Small intestine (tissue), 7 donors: ENCODE data around the gene PACSIN1. TPM values are rescaled to one million over a fixed set of nuclear protein-coding genes. Genes with fewer than 3 reads are reported as not detected.

Experiments used
- DNase-seq, 2 donors: peaks; one replicate each; pipeline versions ENCODE4 v3.0.0 to v3.0.0-alpha.2; 2013
- FAIRE-seq: peaks from 2 replicates; lab custom pipeline; 2012; peaks lifted over from hg19 to GRCh38; lab: Jason Lieb, UNC
- H3K27ac ChIP-seq, 3 donors: one replicate each; pipeline ENCODE4 v1.5.1; 2013; ENCODE audit warnings: low read length in 2 of 3, mild to moderate bottlenecking in 2 of 3, control low read depth in 1 of 3, inconsistent platforms in 1 of 3, low read depth in 1 of 3, moderate library complexity in 1 of 3
- H3K27me3 ChIP-seq, 3 donors: one replicate each; pipeline ENCODE4 v1.6.1; 2013; ENCODE audit warnings: low read length in 3 of 3, inconsistent platforms in 1 of 3; ENCODE audit not compliant: control insufficient read depth in 3 of 3, insufficient read depth in 3 of 3
- H3K36me3 ChIP-seq, 3 donors: one replicate each; pipeline ENCODE4 v1.6.1; 2013; ENCODE audit warnings: low read length in 3 of 3, inconsistent platforms in 1 of 3, low read depth in 1 of 3, mild to moderate bottlenecking in 1 of 3, moderate library complexity in 1 of 3; ENCODE audit not compliant: control insufficient read depth in 3 of 3, insufficient read depth in 2 of 3
- H3K4me1 ChIP-seq, 3 donors: one replicate each; pipeline ENCODE4 v1.6.1; 2013; ENCODE audit warnings: low read length in 2 of 3, inconsistent platforms in 1 of 3, low read depth in 1 of 3, mild to moderate bottlenecking in 1 of 3, moderate library complexity in 1 of 3; ENCODE audit not compliant: control insufficient read depth in 3 of 3, insufficient read depth in 2 of 3
- H3K4me3 ChIP-seq, 3 donors: one replicate each; pipeline ENCODE4 v1.5.1; 2013; ENCODE audit warnings: low read length in 3 of 3, control low read depth in 1 of 3, inconsistent platforms in 1 of 3, low read depth in 1 of 3, mild to moderate bottlenecking in 1 of 3, moderate library complexity in 1 of 3
- H3K9me3 ChIP-seq, 2 donors: one replicate each; pipeline ENCODE4 v1.6.1; 2013; ENCODE audit warnings: low read depth in 1 of 2, low read length in 1 of 2; ENCODE audit not compliant: control insufficient read depth in 2 of 2, insufficient read depth in 1 of 2
- WGBS, 3 donors: extraction: QIAGEN DNeasy Blood & Tissue Kit; methylation state at CpG; one replicate each; pipeline ENCODE4 v1.1.7; 2013; 5-methylcytosine and 5-hydroxymethylcytosine counted together
- polyA plus RNA-seq, 4 donors: library from polyadenylated mRNA; stranded (reverse) in 3 of 4; unstranded in 1 of 4; fragments of 200-250 nt in 3 of 4; fragments of 120-200 nt in 1 of 4; gene quantifications; one replicate each; pipeline versions ENCODE4 v1.2.1 to v1.2.3, GENCODE V29; 2013
- donor health status: healthy with polysubstance abuse.
- donor health status: control.
- donor health status: control.
- donor health status: Bipolar disorder and iron deficiency.
- donor health status: healthy.

PACSIN1 gene
- polyA plus RNA-seq, 4 donors: 0.19 to 1.6 TPM; not detected in 2

DNA sequence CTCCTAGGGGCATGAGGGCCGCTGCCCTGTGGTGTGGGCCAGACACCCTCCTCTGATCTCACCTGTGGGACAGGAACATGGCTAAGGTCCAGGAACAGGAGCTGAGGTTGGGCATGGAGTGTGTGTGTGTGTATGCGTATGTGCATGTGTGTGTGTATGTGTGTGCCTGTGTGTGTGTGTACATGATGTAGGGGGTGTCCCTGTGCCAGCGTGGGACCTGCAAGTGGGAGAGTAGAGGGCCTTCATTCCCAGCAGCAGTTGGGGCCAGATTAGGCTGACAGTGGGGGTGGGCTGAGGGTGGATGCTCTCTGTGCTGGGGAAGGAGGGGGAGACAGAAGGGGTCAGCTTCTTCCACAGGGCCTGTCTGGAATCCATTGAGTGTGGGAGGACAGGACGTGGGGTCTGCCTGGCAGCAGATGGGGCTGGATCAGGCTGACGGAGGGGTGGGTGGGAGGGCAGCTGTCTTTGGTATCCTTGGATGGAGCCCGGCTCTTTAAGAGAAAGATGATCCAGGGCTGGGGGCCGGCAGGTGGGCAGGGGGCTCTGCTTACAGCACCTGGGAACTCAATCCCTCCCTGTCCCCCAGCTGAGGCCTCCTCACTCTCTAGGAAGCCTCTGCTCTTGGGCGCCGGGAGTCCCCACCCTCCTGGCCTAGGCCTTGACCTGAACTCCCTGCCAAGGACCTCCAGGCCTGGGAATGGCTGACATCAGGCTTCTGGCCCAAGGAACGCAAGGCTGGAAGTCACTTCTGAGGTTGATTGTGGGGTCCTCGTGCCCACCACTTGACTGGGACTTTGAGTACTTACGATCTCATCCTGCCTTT lies 46.2 kb downstream of the PACSIN1 start:
- WGBS, 3 donors: 60 to 65% (median 64%) methylated on average over 10 to 12 of the region's 12 CpGs

DNA sequence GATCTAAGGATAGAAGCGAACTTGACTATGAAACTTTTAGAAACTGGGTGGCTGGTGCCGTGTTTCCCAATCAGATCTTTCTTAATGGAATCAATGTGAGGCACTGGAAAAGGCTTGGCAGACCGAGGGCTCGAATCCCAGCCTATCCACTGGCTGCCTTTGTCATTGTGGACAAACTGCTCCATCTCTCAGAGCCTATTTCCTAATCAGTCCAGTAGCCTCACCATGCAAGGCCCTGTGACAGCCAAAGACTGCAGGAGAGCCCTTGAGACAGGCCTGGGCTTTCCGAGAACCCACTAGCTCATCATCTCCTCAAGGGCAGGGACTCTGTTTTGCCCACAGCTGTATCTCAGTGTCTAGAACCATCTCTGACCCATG lies 46.9 kb downstream of the PACSIN1 start:
- DNase-seq (no peak), FAIRE-seq (no peak)
- H3K36me3 ChIP-seq: no peaks in the 10 kb centered on the region

More for the DNA sequence above, 46.2 kb downstream of the PACSIN1 start:
- no peaks in the 10 kb centered on the region for H3K4me1 ChIP-seq
- DNase-seq: no peak
- no peaks in the 10 kb centered on the region for H3K9me3 ChIP-seq
- peaks cover 0 to 25% (median 5%) of the 10 kb centered on the region in 3 donors for H3K27me3 ChIP-seq
- no peaks in the 10 kb centered on the region for H3K36me3 ChIP-seq
- no peak for FAIRE-seq
- no peak overlapping the region for H3K27ac ChIP-seq
- no peak overlapping the region for H3K4me3 ChIP-seq

DNA sequence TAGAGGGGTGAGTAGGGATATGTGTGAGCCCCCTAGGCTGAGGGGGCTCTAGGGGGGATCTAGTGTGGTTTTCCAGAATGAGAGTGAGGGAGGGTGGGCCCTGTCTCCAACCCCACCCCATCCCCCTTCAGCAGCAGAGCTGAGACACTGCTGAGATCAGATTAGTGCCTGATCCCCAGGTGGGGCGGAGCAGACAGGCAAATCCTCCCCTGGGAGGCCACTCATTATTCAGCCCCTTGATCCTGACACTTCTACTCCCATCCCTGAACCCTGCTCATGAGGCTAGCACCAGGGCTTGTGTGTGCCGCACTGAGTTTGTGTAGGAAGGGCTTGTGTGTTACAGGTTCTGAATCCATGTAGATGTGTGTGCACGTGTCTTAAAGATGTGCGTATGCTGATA lies 47.8 kb downstream of the PACSIN1 start:
- WGBS, 3 donors: 89 to 94% (median 91%) methylated on average over 4 of the region's 4 CpGs
- Histone ChIP-seq H3K9me3 (no peaks in the 10 kb centered on the region), H3K4me1 (no peaks in the 10 kb centered on the region), H3K36me3 (no peaks in the 10 kb centered on the region), H3K27me3 (peaks cover 0 to 25% (median 5%) of the 10 kb centered on the region in 3 donors), H3K4me3 (no peak overlapping the region), H3K27ac (no peak overlapping the region)
- DNase-seq (no peak), FAIRE-seq (no peak)

More for the DNA sequence above, 46.9 kb downstream of the PACSIN1 start:
- WGBS, 3 donors: 85 to 86% (median 86%) methylated on average over 5 of the region's 5 CpGs
- Histone ChIP-seq H3K9me3 (no peaks in the 10 kb centered on the region), H3K27me3 (peaks cover 0 to 25% (median 5%) of the 10 kb centered on the region in 3 donors), H3K4me1 (no peaks in the 10 kb centered on the region), H3K27ac (no peak overlapping the region), H3K4me3 (no peak overlapping the region)

DNA sequence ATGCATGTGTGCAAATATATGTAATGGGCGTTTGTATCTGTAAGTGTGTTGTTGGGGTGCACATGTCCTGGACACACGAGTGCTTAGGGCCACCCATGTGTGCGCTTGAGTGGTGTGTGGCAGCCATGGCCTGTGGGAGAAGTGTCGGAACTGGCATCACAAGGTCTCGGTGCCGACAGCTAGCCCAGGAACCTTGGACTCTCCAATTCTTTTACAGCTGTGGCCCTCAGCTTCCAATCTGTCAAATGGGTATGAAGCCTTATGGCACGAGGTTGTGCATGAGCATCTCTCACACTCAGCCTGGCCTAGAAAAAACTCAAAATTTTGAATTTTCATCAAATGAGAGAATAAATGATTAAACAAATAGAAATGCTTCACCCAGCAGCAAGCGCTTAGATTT lies 48.2 kb downstream of the PACSIN1 start:
- no peak overlapping the region for H3K27ac ChIP-seq
- no peaks in the 10 kb centered on the region for H3K4me1 ChIP-seq
- H3K27me3 ChIP-seq: peaks cover 0 to 25% (median 5%) of the 10 kb centered on the region in 3 donors
- 75 to 87% (median 79%) methylated on average over 8 of the region's 8 CpGs for WGBS, 3 donors
- DNase-seq (no peak), FAIRE-seq (no peak)
- no peak overlapping the region for H3K4me3 ChIP-seq
- H3K9me3 ChIP-seq: no peaks in the 10 kb centered on the region
- no peaks in the 10 kb centered on the region for H3K36me3 ChIP-seq

DNA sequence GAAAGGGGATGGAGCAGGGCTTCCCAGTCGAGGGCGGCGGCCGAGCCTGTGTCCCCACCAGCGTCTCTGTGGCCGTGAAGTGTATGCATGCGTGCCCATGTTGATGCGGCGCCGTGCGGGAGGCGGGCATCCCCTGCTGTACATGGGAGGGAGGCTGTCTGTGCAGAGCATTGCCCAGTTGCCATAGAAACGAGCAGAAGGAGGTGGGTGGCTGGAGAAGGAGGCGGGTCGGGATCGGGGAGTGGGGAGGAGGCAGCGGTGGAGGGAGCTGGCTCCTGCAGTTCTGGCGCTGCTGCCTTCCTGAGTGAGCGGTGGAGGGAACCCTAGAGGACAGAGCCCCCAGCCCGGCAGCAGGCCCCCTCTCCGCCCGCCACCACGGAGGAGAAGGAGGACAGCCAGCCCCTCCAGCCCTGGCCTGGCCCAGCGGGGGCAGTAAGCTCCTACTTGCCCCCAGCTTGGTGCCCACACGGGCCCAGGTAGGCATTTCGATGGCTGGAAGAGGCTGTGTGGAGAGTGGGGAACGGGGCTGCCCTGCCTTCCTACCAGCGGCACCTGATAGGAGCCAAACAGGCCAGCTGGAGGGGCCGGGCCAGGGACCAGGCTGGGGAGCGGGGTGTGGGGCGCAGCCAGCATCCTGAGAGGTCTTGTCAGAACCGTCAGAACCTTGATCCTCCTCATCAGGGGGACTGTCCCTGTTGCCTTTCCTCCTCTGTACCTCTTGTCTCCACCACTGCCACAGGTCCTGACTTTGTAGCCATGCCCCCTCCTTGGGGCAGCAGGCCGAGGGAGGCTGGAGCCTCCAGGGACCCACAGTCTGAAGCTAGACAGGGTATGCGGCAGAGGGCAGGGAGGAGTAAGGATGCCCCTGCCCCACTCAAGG lies 49.0 kb downstream of the PACSIN1 start:
- H3K36me3 ChIP-seq: no peaks in the 10 kb centered on the region
- WGBS, 3 donors: 33 to 44% (median 41%) methylated on average over 28 to 34 of the region's 34 CpGs
- DNase-seq (no peak), FAIRE-seq (no peak)
- no peak overlapping the region for H3K4me3 ChIP-seq
- H3K9me3 ChIP-seq: no peaks in the 10 kb centered on the region
- H3K27me3 ChIP-seq: peaks cover 0 to 25% (median 5%) of the 10 kb centered on the region in 3 donors
- H3K4me1 ChIP-seq: no peaks in the 10 kb centered on the region
- no peak overlapping the region for H3K27ac ChIP-seq

DNA sequence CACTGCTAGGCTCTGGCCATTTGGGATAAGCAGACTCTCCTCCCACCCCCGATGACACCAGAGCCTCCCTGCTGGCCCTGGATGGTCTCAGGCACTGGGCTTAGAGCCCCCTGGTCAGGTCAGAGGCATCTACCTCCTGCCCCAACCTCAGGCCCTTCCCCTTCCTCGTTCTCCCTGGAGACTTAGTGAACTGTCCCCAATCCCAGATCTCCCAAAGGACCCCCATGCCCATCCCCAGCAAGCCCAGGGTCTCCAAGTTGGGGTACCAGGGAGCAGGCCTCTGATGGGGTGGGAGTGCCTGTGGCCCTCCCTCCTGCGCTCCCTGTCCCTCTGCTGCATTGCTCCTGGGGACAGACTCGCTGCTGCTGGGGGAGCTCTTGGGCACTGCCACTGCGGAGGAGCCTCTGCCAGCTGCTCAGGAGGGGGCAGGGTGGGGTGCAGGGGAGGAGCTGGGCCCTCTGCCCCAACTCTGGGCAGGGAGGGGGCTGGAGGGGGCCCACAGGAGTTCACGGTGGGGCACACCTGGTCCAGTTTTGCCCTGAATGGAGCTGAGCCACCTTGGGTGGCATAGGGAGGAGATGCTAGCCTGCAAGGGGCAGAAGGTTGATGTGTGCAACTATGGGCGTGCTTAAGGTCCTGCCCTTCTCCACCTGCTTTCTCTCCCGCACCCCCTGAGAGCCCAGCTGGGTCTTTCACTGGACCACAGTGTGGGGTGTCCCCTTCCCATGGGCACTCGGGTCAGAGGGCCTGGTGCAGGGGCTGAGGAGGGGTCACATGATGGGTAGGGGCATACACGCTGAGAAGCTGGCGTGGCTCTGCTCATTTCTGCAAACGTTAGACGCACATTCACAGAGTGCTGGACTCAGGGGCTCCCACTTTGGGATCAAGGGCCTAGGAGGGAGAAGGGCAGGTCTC lies 49.9 kb downstream of the PACSIN1 start:
- peaks cover 0 to 25% (median 5%) of the 10 kb centered on the region in 3 donors for H3K27me3 ChIP-seq
- no peak for DNase-seq
- no peak overlapping the region for H3K27ac ChIP-seq
- H3K4me3 ChIP-seq: no peak overlapping the region
- 69 to 78% (median 73%) methylated on average over 13 of the region's 13 CpGs for WGBS, 3 donors
- no peaks in the 10 kb centered on the region for H3K9me3 ChIP-seq
- H3K4me1 ChIP-seq: no peaks in the 10 kb centered on the region
- H3K36me3 ChIP-seq: no peaks in the 10 kb centered on the region
- FAIRE-seq: no peak

DNA sequence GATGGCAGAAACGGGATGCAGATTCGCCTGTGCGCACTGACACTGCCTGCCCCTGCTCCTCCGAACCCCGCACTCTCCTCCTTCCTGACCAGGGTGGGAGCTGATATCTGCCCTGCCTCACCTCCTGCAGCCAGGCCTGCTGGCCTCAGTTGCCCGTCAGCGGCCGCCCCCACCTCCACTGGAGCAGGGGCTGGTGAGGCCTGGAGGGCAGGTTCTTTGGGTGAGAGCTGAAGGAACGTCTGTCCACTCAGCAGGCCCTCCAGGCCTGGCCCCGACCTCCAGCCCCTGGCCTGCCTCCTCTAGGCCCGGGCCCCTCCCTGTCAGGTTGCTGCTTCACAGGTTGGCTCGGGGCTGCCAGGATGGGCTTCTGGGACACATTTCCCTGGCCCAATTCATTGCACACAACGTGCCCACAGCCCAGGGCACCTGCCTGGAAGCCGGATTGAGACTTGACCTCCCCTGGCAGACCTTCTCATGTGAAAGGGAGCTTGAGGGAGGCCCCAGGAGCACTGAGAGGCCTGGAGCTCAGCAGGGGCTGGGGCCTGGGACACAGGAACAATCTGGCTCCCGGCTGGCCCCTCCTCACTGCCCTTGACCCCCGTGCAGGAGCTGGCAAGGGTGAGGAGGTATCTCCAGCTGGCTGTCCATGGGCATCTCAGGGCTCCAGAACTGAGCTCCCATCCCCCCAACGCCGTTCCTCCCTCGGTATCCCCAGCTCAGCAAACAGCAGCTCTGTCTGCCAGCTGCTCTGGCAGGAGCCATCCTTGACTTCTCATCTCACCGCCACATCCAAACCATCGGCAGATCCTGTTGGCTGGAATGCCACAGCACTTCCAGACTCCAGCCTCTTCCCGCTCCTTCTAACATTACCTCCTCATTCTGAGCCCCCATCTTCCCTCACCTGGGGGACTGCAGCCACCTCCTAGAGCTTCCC lies 50.8 kb downstream of the PACSIN1 start:
- no peak overlapping the region for H3K27ac ChIP-seq
- no peak for DNase-seq
- no peak for FAIRE-seq
- no peaks in the 10 kb centered on the region for H3K4me1 ChIP-seq
- no peak overlapping the region for H3K4me3 ChIP-seq
- peaks cover 0 to 25% (median 5%) of the 10 kb centered on the region in 3 donors for H3K27me3 ChIP-seq
- no peaks in the 10 kb centered on the region for H3K36me3 ChIP-seq
- H3K9me3 ChIP-seq: no peaks in the 10 kb centered on the region
- WGBS, 3 donors: 77 to 91% (median 83%) methylated on average over 22 of the region's 22 CpGs
